SHP77 (cell line): Measurements from ENCODE around the gene HOXC12.

Source experiments
- DNase-seq, 2 experiments: peaks; one replicate each; lab custom pipeline; 2025; lab: John Stamatoyannopoulos, UW

Gene HOXC12

GRCh38 chr12:53954694-53955035 is at the start of gene HOXC12:
Gene HOXC12, plus strand, starts transcription at chr12:53954903. Its CDS starts 27 bp downstream, at chr12:53954930.
- no peak for DNase-seq

- DNase-seq = no peak
Measured at GRCh38 chr12:53907103-53907502, 47.6 kb upstream of the HOXC12 start.

DNA sequence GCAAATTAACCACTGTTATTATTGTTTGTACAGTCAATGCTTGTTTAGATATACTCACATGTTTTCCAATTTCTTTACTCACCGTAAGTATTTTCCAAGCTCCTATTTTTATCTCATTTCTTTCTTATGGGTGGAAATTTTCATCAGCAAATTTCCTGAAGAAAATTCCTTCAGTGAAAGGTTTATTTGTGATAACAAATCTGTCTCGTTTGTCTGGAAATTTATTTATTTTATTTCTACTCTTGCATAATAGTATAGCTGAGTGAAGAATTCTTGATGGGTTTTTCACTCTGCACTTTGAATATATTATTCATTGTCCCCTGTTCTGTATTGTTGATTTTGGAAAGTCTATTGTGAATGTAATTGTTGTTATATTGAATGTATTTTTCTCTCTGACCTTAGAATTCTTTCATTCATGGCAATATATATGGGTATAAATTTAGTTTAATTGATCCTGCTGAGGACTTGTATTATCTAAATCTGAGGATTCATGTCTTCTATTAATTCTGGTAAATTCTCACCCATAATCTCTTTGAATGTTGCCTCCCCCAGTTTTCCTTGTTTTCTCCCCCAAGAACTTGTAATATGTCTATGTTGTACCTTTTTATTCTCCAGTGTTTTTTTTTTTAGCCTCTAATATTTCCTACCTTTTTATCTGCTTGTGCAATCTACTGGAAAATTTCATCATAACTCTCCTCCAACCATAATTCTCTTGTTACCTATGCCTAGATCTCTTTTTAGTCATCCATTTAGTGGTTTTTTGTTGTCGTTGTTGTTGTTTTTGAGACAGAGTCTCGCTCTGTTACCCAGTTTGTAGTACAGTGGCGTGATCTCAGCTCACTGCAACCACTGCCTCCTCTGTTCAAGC is 37.7 kb upstream of the HOXC12 start:
- no peak for DNase-seq

DNA sequence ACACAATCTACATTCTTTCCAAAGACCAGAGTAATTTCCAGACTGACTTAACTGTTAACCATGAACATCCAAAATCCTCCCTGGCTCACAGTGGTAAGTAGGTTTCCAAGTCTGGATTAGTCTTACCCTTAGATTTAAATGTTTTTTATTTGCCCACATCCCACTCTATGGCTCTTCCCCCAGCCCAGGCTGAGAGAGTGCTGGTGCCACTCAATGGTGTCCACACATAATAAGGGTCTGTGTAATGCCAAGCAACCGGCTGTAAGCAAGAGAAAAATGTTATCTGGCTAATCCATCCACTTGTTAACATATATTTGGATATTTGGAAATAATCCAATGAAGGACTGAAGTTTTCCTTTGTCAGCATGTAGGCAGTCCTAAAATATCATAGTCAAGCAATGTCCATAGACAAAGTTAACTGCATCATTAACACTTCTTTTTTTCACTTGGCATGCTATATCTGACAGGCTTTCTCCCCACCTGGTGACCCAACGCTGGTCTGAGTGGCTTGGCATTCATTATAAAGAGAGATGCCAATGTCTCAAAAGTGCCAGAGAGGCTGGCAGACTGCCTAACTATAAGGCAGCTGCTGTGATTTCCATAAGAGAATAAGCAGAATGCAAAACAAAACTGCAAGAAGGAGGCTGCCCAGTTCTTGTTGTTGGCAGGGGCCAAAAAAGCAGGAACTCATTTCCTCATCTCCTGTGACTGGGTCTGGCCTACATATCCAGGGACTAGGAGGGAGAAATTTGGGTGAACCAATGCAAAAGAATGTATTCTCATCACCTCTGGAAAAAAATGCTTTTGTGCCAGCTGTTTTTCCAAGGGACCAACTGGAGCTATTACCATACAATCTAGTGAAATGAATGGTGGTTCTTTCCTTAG is 29.9 kb upstream of the HOXC12 start:
- no peak for DNase-seq

GRCh38 chr12:53927220-53928029 is 27.3 kb upstream of the HOXC12 start:
- no peak for DNase-seq

DNA sequence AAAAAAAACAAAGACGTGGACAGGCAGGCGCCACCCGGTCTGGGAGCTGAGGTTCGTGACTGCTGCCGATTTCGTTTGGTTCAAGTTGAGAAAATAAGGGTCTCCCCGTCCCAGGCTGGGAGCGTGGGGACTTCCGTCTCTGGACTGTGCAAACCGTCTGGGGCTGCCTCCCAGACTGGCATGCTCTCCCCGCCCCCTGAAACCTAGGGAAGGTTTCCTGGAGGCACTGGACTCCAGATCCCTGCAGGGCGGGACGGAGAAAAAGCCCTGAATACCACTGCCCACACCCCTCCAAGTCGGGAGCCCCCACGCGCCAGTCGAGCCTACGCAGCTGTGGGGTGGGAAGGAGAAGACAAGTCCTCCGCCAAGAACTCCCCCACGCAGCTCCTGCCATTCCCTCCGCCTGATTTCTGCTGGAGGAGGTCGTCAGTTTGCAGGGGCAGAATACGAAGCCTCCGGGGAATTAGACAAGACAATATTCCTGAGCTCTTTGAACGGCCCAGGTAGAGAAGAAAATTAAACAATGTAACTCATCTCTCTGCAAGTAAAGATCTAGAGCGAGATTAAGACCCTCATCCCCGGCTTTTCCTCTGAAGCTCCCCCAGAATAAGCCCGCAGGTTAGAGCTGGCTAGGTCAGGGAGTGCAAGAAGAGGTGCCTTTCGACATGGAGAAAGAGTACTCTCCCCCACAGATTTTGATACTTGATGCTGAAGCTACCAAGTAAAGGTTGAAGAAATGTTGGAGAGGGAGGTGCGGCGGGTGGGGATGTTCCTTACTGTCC is 26.5 kb upstream of the HOXC12 start:
- DNase-seq = no peak

DNA sequence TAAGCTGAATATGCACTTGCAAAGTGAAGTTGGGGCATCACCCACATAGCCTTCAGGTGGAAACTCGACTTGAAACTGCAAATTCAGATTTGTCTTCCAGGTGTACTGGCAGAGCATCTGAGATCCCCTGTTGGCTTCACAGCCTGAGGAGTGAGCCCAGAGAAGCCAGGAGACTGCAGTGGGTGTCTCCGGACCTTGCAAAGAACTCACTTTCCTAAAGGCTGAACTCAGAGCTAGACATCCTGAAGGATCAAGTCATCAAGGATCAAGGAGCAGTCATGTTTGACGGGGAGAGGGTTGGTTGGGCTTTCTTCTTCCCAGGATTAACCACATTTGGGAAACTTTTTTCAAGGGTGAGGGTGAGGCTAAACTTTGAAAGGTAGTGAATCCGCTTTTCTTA is 25.2 kb upstream of the HOXC12 start:
- no peak for DNase-seq

DNA sequence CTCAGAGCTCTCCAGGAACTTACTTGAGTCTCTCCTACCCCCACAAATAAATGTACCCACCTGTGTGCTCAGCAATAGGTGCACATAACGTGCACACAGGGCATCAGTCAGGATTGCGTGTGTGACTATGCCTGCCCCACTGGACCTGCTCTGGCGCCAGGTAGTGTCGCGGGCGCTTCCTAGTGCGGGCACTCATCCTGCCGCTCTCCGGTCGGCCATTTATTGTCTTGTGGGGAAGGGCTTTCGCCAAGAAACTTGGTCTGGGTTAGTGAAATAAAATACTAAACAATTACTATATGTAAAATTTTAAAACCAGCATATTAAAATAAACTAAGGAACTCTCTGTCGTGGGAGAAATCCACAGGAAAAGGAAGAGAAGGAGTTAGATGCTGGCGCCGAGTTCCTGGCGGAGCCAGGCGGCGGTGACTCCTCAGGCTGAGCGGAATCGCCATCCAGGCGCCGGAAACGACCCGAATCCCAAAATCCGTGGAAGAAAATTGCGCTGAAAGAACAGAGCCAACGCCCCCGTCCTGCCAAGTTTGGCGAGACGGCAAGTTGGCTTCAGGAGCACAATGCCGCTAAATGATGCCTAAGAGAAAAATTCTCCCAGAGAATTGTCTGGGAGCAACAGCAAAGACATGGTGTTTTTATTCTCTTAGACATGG is 24.0 kb upstream of the HOXC12 start:
- DNase-seq = no peak

GRCh38 chr12:53931844-53932581 is 22.7 kb upstream of the HOXC12 start:
- no peak for DNase-seq

- no peak for DNase-seq
Measured at GRCh38 chr12:53932915-53933314, 21.8 kb upstream of the HOXC12 start.

GRCh38 chr12:53935383-53936341 is 19.0 kb upstream of the HOXC12 start:
- no peak for DNase-seq

DNA sequence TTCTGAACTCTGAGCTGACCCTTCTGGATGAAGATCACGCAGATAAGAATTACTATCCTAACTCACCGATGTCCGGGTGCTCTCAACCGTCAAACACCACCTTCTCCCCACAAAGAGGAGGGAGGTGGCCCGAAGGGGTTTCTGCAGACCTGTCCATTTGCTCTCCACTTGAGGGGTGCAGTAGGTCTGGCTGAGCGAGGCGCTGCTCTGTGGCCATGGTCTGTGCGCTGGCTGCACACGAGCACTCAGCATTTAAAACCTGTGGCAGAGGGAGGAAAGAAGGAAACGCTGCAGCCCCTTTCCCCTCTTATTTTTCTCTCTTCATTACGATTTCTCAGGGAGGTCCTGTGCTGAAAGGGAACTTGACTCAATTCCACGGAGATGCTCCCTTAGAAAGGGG is 17.6 kb upstream of the HOXC12 start:
- no peak for DNase-seq

- DNase-seq = no peak
Measured at GRCh38 chr12:53937596-53938325, 16.9 kb upstream of the HOXC12 start.

GRCh38 chr12:53938326-53939140 is 16.2 kb upstream of the HOXC12 start, which contains the start of gene HOXC13:
Gene HOXC13, plus strand, starts transcription at chr12:53938831. Its CDS starts 76 bp downstream, at chr12:53938907.
- no peak for DNase-seq

DNA sequence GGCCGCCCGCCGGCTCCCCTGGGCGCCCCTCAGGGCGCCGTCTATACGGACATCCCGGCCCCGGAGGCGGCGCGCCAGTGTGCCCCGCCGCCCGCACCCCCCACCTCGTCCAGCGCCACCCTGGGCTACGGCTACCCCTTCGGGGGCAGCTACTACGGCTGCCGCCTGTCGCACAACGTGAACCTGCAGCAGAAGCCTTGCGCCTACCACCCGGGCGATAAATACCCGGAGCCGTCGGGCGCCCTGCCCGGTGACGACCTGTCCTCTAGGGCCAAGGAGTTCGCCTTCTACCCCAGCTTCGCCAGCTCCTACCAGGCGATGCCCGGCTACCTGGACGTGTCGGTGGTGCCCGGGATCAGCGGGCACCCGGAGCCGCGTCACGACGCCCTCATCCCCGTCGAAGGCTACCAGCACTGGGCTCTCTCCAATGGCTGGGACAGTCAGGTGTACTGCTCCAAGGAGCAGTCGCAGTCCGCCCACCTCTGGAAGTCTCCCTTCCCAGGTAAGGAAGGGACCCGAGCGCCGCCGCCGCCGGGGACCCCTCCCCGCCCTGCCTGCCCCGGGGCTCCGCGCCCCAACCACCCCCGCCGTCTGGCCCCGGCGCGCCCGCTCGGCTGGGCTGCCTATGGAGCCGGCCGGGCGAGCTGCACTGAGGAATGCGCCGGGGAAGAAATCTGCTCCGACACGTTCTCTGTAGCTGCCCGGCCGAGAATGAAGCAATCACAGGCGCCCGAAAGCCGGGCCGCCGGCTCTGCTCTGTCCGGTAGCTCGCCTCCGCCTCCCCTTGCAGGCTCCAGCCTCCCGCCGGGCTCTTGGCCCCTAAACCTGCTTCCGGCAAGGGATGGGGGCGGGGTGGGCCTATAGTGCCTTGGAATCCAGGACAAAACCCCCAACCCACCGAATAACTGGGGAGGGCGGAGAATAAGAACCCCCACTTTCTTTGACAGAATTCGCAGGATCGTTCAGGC is 15.3 kb upstream of the HOXC12 start:
- no peak for DNase-seq

DNA sequence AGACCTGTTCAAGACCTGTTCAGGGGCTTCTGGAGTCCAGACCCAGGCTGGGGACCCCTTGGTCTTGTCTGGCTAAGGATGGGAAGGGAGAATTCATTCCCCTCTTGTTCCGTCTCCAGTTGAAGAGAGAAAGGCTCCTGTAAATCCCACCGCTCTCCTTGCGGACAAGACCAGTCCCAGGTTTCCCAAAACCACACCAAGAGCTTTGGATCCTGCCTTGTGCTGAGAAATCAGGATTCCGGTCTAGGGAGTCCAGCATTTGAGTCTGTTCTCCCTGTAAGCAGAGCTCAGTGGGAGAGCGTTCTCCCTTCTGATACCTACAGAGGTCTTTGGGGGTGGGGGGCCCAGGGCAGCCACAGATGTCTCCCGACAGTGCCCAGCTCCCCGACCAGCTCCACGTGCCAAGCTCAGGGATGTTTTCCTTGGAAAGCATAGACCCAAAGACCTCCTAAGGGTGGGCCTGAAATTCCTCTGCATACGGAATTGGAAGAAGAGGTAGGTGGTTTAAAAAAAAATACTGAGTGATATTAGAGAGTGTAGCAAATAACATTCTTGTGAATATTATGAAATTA is 14.2 kb upstream of the HOXC12 start:
- no peak for DNase-seq
